ENCODE data around the gene GPLD1.

The GPLD1 gene

DNA sequence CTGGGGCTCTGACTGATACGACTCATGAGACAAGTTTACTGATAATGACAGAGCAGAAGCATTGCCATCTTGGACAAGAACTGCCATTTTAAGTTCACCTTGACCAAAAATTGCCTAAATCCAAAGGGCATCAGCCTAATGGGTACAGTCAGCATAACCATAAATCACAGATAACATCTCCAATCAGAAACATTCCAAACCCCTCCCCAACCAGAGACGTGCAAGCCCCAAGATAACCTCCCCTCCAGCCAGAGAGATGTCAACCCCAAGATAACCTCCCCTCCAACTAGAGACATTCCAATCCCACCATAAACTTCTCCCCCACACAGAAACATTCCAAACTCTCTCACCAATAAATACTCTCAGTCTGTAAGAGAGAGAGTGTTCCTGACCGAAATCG is 10.5 kb downstream of the GPLD1 start:
- Histone ChIP-seq H3K9ac (ENCODE audit: insufficient read length) (no peak overlapping the region), H3K4me3 (no peak overlapping the region), H3K36me3 (ENCODE audit: insufficient read depth, low read length) (no peaks in the 10 kb centered on the region), H3K27ac (no peak overlapping the region), H3K9me3 (ENCODE audit: low read depth, low read length) (no peaks in the 10 kb centered on the region)
- TF ChIP-seq EZH2 (IDR thresholded peaks at IDR 0.05), result no peak
- TF ChIP-seq FOXP2 (optimal IDR thresholded peaks at IDR 0.05; ENCODE audit: control extremely low read depth, extremely low read length, insufficient read depth), result no peak
- TF ChIP-seq POLR2AphosphoS5 (IDR thresholded peaks at IDR 0.05; ENCODE audit: borderline replicate concordance, low read depth, low read length), result no peak
- DNase-seq (ENCODE audit: low read depth, low spot score), result no peak

GRCh38 chr6:24477070-24477469 is 12.3 kb downstream of the GPLD1 start:
- TF ChIP-seq POLR2AphosphoS5 (IDR thresholded peaks at IDR 0.05; ENCODE audit: borderline replicate concordance, low read depth, low read length) (no peak), FOXP2 (optimal IDR thresholded peaks at IDR 0.05; ENCODE audit: control extremely low read depth, extremely low read length, insufficient read depth) (no peak), EZH2 (IDR thresholded peaks at IDR 0.05) (no peak)
- DNase-seq (ENCODE audit: low read depth, low spot score), result no peak
- no peak overlapping the region for H3K27ac ChIP-seq
- H3K9ac ChIP-seq (ENCODE audit: insufficient read length), result no peak overlapping the region
- H3K9me3 ChIP-seq (ENCODE audit: low read depth, low read length), result no peaks in the 10 kb centered on the region
- H3K4me3 ChIP-seq, result no peak overlapping the region
- no peaks in the 10 kb centered on the region for H3K36me3 ChIP-seq (ENCODE audit: insufficient read depth, low read length)

GRCh38 chr6:24476631-24477030 is 12.7 kb downstream of the GPLD1 start:
- no peak for DNase-seq (ENCODE audit: low read depth, low spot score)
- no peaks in the 10 kb centered on the region for H3K36me3 ChIP-seq (ENCODE audit: insufficient read depth, low read length)
- TF ChIP-seq POLR2AphosphoS5 (IDR thresholded peaks at IDR 0.05; ENCODE audit: borderline replicate concordance, low read depth, low read length) (no peak), EZH2 (IDR thresholded peaks at IDR 0.05) (no peak), FOXP2 (optimal IDR thresholded peaks at IDR 0.05; ENCODE audit: control extremely low read depth, extremely low read length, insufficient read depth) (no peak)
- no peak overlapping the region for H3K27ac ChIP-seq
- no peak overlapping the region for H3K9ac ChIP-seq (ENCODE audit: insufficient read length)
- no peaks in the 10 kb centered on the region for H3K9me3 ChIP-seq (ENCODE audit: low read depth, low read length)
- no peak overlapping the region for H3K4me3 ChIP-seq

- Histone ChIP-seq H3K27ac (peak overlapping the region; percentile 22; the same call in 1 of the 2 replicates), H3K9me3 (ENCODE audit: low read depth, low read length) (no peaks in the 10 kb centered on the region), H3K36me3 (ENCODE audit: insufficient read depth, low read length) (no peaks in the 10 kb centered on the region), H3K4me3 (no peak overlapping the region), H3K9ac (ENCODE audit: insufficient read length) (no peak overlapping the region)
- no peak for DNase-seq (ENCODE audit: low read depth, low spot score)
- TF ChIP-seq POLR2AphosphoS5 (IDR thresholded peaks at IDR 0.05; ENCODE audit: borderline replicate concordance, low read depth, low read length) (no peak), EZH2 (IDR thresholded peaks at IDR 0.05) (no peak), FOXP2 (optimal IDR thresholded peaks at IDR 0.05; ENCODE audit: control extremely low read depth, extremely low read length, insufficient read depth) (no peak)
Observed at GRCh38 chr6:24472181-24472580, 17.2 kb downstream of the GPLD1 start.

DNA sequence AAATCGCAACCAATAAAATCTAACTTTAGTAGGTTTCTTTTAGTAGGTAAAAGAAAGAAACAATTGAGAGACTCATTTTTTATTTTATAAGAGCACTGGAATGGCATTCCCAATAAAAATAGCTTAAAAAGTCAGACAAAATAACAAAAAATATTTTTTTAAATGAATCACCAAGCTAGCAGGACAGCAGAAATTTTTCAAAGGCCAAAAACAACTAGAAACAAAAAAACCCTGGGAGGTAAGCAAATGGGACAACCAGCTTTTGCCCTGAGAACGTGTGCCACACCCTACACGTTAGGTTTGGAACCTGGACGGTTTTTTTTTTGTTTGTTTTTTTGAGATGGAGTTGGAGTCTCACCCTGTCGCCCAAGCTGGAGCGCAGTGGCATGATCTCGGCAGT is 19.6 kb downstream of the GPLD1 start:
- Histone ChIP-seq H3K4me3 (no peak overlapping the region), H3K9ac (ENCODE audit: insufficient read length) (no peak overlapping the region), H3K27ac (no peak overlapping the region), H3K36me3 (ENCODE audit: insufficient read depth, low read length) (no peaks in the 10 kb centered on the region), H3K9me3 (ENCODE audit: low read depth, low read length) (no peaks in the 10 kb centered on the region)
- no peak for DNase-seq (ENCODE audit: low read depth, low spot score)
- TF ChIP-seq FOXP2 (optimal IDR thresholded peaks at IDR 0.05; ENCODE audit: control extremely low read depth, extremely low read length, insufficient read depth) (no peak), POLR2AphosphoS5 (IDR thresholded peaks at IDR 0.05; ENCODE audit: borderline replicate concordance, low read depth, low read length) (no peak), EZH2 (IDR thresholded peaks at IDR 0.05) (no peak)

DNA sequence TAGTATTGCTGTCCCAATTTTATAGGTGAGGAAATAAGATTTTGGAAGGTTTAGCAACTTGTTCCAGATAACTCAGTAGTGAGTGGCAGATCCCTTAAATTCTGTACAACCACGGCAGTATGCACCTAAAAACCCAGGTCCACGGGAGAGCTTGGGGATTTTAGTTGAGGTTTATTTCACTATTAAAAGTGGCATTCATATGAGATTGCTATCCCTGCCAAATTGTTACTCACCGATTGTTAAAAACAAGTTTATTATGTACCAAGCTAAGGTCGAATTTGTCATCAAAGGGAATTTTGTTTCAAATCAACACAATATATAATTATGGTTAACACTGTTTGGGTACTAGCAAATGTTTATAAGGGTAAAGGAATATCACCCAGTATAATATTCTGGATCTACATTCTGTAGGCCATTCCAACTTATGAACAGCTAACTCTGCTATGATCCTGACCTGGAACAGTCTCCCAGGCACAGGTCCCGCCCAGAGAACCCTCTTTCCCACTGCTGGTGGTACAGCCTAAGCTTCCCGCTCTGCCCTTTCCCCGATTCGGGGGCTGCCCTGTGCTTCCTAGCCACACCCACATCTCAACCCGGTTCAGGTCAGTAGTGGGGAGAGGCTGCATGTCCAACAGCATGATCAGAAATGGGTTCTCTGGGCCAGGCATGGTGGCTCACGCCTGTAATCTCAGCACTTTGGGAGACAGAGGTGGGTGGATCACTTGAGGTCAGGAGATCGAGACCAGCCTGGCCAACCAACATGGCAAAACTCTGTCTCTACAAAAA is 24.9 kb downstream of the GPLD1 start:
- H3K4me3 ChIP-seq, result no peak overlapping the region
- no peaks in the 10 kb centered on the region for H3K9me3 ChIP-seq (ENCODE audit: low read depth, low read length)
- no peak overlapping the region for H3K9ac ChIP-seq (ENCODE audit: insufficient read length)
- no peak overlapping the region for H3K27ac ChIP-seq
- H3K36me3 ChIP-seq (ENCODE audit: insufficient read depth, low read length), result no peaks in the 10 kb centered on the region
- DNase-seq (ENCODE audit: low read depth, low spot score), result no peak
- TF ChIP-seq EZH2 (IDR thresholded peaks at IDR 0.05), result no peak
- no peak for TF ChIP-seq POLR2AphosphoS5 (IDR thresholded peaks at IDR 0.05; ENCODE audit: borderline replicate concordance, low read depth, low read length)
- no peak for TF ChIP-seq FOXP2 (optimal IDR thresholded peaks at IDR 0.05; ENCODE audit: control extremely low read depth, extremely low read length, insufficient read depth)

- DNase-seq (ENCODE audit: low read depth, low spot score), result no peak
- no peaks in the 10 kb centered on the region for H3K36me3 ChIP-seq (ENCODE audit: insufficient read depth, low read length)
- no peak overlapping the region for H3K27ac ChIP-seq
- H3K9me3 ChIP-seq (ENCODE audit: low read depth, low read length), result no peaks in the 10 kb centered on the region
- TF ChIP-seq POLR2AphosphoS5 (IDR thresholded peaks at IDR 0.05; ENCODE audit: borderline replicate concordance, low read depth, low read length), result no peak
- TF ChIP-seq EZH2 (IDR thresholded peaks at IDR 0.05), result no peak
- TF ChIP-seq FOXP2 (optimal IDR thresholded peaks at IDR 0.05; ENCODE audit: control extremely low read depth, extremely low read length, insufficient read depth), result no peak
- H3K9ac ChIP-seq (ENCODE audit: insufficient read length), result no peak overlapping the region
- no peak overlapping the region for H3K4me3 ChIP-seq
Observed at GRCh38 chr6:24460966-24461365, 28.4 kb downstream of the GPLD1 start.

GRCh38 chr6:24458941-24459340 is 30.4 kb downstream of the GPLD1 start:
- DNase-seq (ENCODE audit: low read depth, low spot score), result no peak
- Histone ChIP-seq H3K27ac (no peak overlapping the region), H3K9me3 (ENCODE audit: low read depth, low read length) (no peaks in the 10 kb centered on the region), H3K4me3 (no peak overlapping the region), H3K9ac (ENCODE audit: insufficient read length) (no peak overlapping the region), H3K36me3 (ENCODE audit: insufficient read depth, low read length) (no peaks in the 10 kb centered on the region)
- TF ChIP-seq EZH2 (IDR thresholded peaks at IDR 0.05) (no peak), POLR2AphosphoS5 (IDR thresholded peaks at IDR 0.05; ENCODE audit: borderline replicate concordance, low read depth, low read length) (no peak), FOXP2 (optimal IDR thresholded peaks at IDR 0.05; ENCODE audit: control extremely low read depth, extremely low read length, insufficient read depth) (no peak)

DNA sequence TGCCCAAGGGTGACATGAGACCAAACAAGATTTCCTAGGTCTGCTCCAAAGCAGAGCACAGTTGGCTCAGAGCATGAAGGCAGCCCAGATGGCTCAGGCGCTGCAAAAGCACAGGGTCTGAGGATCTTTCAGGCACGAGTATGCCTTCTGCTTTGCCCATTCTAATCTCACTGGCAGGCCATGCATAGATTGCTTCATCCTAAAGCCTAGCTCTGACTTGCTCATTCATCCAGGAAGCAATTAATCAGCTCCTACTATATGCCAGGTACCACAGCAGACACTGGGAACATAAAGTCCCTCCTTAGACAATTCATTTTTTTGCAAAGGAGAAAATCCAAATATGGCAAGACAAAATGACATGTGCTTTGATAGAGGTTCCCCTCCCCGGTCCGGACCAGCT is 31.2 kb downstream of the GPLD1 start:
- no peaks in the 10 kb centered on the region for H3K36me3 ChIP-seq (ENCODE audit: insufficient read depth, low read length)
- DNase-seq (ENCODE audit: low read depth, low spot score), result no peak
- no peaks in the 10 kb centered on the region for H3K9me3 ChIP-seq (ENCODE audit: low read depth, low read length)
- H3K9ac ChIP-seq (ENCODE audit: insufficient read length), result no peak overlapping the region
- no peak overlapping the region for H3K4me3 ChIP-seq
- H3K27ac ChIP-seq, result no peak overlapping the region
- TF ChIP-seq FOXP2 (optimal IDR thresholded peaks at IDR 0.05; ENCODE audit: control extremely low read depth, extremely low read length, insufficient read depth) (no peak), POLR2AphosphoS5 (IDR thresholded peaks at IDR 0.05; ENCODE audit: borderline replicate concordance, low read depth, low read length) (no peak), EZH2 (IDR thresholded peaks at IDR 0.05) (no peak)
